Vagina (tissue), 2 donors: ENCODE results near the gene ANKS1B. TPM values are rescaled to one million over a fixed set of nuclear protein-coding genes. Genes with fewer than 3 reads are reported as not detected.

Source experiments
- DNase-seq, 2 donors: peaks; one replicate each; pipeline ENCODE4 v3.0.0-alpha.2; 2017; ENCODE audit errors: extremely low spot score in 2 of 2
- H3K27ac ChIP-seq: fragments of 200-600 bp; sonication (generic); one replicate; pipeline ENCODE4 v1.5.1; 2019
- H3K27me3 ChIP-seq: fragments of 200-600 bp; sonication (generic); one replicate; pipeline ENCODE4 v1.5.1; 2019
- H3K36me3 ChIP-seq, 2 donors: fragments of 200-600 bp; sonication (generic); one replicate each; pipeline ENCODE4 v1.5.1; 2017 to 2019
- H3K4me1 ChIP-seq: fragments of 200-600 bp; sonication (generic); one replicate; pipeline ENCODE4 v1.5.1; 2019
- H3K4me3 ChIP-seq, 2 donors: fragments of 200-600 bp; sonication (generic); 1 replicate in 1 of 2; 2 replicates in 1 of 2; pipeline ENCODE4 v1.5.1; 2016 to 2019
- H3K9me3 ChIP-seq: fragments of 200-600 bp; sonication (generic); one replicate; pipeline ENCODE4 v1.5.1; 2019
- CTCF ChIP-seq, 3 experiments: fragments of 450-650 bp in 2 of 3; fragments of 200-600 bp in 1 of 3; sonication (generic) in 1 of 3; IDR thresholded peaks; one replicate each; pipeline ENCODE4 v1.5.1; 2017 to 2019; ENCODE audit warnings: antibody characterized with exemption in 3 of 3, mild to moderate bottlenecking in 2 of 3, moderate library complexity in 2 of 3
- POLR2A ChIP-seq, 2 donors: fragments of 450-650 bp; IDR thresholded peaks; one replicate each; pipeline ENCODE4 v1.6.1; 2017; ENCODE audit warnings: antibody characterized with exemption in 2 of 2, mild to moderate bottlenecking in 2 of 2, moderate library complexity in 2 of 2
- POLR2AphosphoS5 ChIP-seq, 2 donors: sonication (generic); formaldehyde crosslinking; IDR thresholded peaks; one replicate each; pipeline ENCODE4 v1.9.0; 2017; ENCODE audit warnings: antibody characterized with exemption in 2 of 2, mild to moderate bottlenecking in 2 of 2, low read depth in 1 of 2; ENCODE audit not compliant: insufficient read depth in 1 of 2
- intact Hi-C: fragments of 100-400 bp; cut with DNase I; formaldehyde crosslinking; loops from one replicate; pipeline ENCODE4 v1.15.1; 2023
- total RNA-seq: library from RNA; depleted of rRNA; stranded (reverse); fragments of >200 nt; gene quantifications from one replicate; pipeline ENCODE4 v1.2.3, GENCODE V29; 2016

The ANKS1B gene
- total RNA-seq, 1 donor from 2014 or later, result 11.5 TPM

- DNase-seq, result no peak
- intact Hi-C loops, result no loop called here
- H3K36me3 ChIP-seq, result no peaks in the 10 kb centered on the region
- no peak overlapping the region for H3K27ac ChIP-seq
- no peak overlapping the region for H3K4me3 ChIP-seq
- H3K27me3 ChIP-seq, result no peaks in the 10 kb centered on the region
- TF ChIP-seq POLR2AphosphoS5 (IDR thresholded peaks at IDR 0.05; ENCODE audit: insufficient read depth in 1 of 2, low read depth in 1 of 2) (no peak), CTCF (IDR thresholded peaks at IDR 0.05) (no peak), POLR2A (IDR thresholded peaks at IDR 0.05) (no peak)
- H3K9me3 ChIP-seq, result no peaks in the 10 kb centered on the region
- no peaks in the 10 kb centered on the region for H3K4me1 ChIP-seq
Observed at GRCh38 chr12:98977186-98977585, 1007.5 kb downstream of the ANKS1B start.

DNA sequence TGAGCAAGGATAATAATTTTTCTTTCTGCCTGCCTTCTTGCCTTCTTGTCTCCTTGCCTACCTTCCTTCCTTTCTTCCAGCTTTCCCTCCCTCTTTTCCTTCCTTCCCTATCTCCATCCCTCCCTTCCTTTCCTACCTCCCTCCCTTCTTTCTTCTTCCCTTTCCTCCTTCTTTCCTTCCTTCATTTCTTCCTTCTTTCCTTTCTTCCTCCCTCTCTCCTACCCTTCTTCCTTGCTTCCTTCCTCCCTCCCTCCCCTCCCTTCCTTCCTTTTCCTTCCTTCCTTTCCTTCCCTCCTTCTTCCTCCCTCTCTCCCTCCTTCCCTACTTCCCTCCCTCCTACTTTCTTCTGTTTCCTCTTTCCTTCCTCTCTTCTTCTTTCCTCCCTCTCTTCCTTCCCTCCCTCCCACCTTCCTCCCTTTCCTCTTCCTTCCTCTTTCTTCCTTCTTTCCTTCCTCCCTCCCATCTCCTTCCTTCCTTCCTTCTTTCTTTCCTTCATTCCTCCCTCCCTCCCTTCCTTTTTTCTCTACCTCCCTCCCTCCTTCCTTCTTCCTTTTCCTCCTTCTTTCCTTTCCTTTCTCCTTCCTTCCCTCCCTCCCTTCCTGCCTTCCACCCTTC is 1009.9 kb downstream of the ANKS1B start:
- Histone ChIP-seq H3K27ac (no peak overlapping the region), H3K9me3 (no peaks in the 10 kb centered on the region), H3K36me3 (no peaks in the 10 kb centered on the region), H3K4me1 (no peaks in the 10 kb centered on the region), H3K4me3 (no peak overlapping the region), H3K27me3 (no peaks in the 10 kb centered on the region)
- TF ChIP-seq POLR2AphosphoS5 (IDR thresholded peaks at IDR 0.05; ENCODE audit: insufficient read depth in 1 of 2, low read depth in 1 of 2) (no peak), CTCF (IDR thresholded peaks at IDR 0.05) (no peak), POLR2A (IDR thresholded peaks at IDR 0.05) (no peak)
- no peak for DNase-seq
- intact Hi-C loops, result no loop called here

- no peaks in the 10 kb centered on the region for H3K36me3 ChIP-seq
- DNase-seq, result no peak
- peaks cover 6% of the 10 kb centered on the region for H3K4me1 ChIP-seq
- no peaks in the 10 kb centered on the region for H3K27me3 ChIP-seq
- TF ChIP-seq POLR2A (IDR thresholded peaks at IDR 0.05) (no peak), CTCF (IDR thresholded peaks at IDR 0.05) (no peak), POLR2AphosphoS5 (IDR thresholded peaks at IDR 0.05; ENCODE audit: insufficient read depth in 1 of 2, low read depth in 1 of 2) (no peak)
- intact Hi-C loops, result no loop called here
- H3K27ac ChIP-seq, result no peak overlapping the region
- no peak overlapping the region for H3K4me3 ChIP-seq
- no peaks in the 10 kb centered on the region for H3K9me3 ChIP-seq
Observed at GRCh38 chr12:98973395-98973794, 1011.3 kb downstream of the ANKS1B start.

DNA sequence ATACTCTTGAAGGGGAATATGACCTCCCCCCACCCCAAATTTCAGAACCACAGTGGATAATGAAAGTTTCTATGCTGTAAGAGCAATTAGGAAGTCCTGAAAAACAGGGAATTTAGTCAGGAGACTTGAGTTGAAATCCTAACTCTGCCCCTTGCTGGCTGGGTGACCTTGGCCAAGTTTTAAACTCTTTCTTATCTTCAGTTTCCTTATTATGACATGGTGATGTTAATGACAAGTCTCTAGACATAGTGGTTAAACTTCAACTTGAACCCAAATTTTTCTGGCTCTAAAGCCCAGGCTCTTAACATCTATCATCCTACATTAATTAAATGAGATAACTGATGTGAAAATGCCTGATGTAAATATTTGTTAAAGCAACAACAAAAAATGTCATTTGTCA is 1013.8 kb downstream of the ANKS1B start:
- TF ChIP-seq CTCF (IDR thresholded peaks at IDR 0.05) (no peak), POLR2AphosphoS5 (IDR thresholded peaks at IDR 0.05; ENCODE audit: insufficient read depth in 1 of 2, low read depth in 1 of 2) (no peak), POLR2A (IDR thresholded peaks at IDR 0.05) (no peak)
- no peak overlapping the region for H3K27ac ChIP-seq
- H3K4me1 ChIP-seq, result peaks cover 6% of the 10 kb centered on the region
- no peaks in the 10 kb centered on the region for H3K9me3 ChIP-seq
- H3K36me3 ChIP-seq, result no peaks in the 10 kb centered on the region
- intact Hi-C loops, result no loop called here
- H3K27me3 ChIP-seq, result no peaks in the 10 kb centered on the region
- no peak overlapping the region for H3K4me3 ChIP-seq
- no peak for DNase-seq

- intact Hi-C loops, result no loop called here
- no peaks in the 10 kb centered on the region for H3K36me3 ChIP-seq
- no peak overlapping the region for H3K27ac ChIP-seq
Observed at GRCh38 chr12:98970210-98970609, 1014.5 kb downstream of the ANKS1B start.

More at GRCh38 chr12:98970210-98970609, 1014.5 kb downstream of the ANKS1B start:
- no peak for DNase-seq
- no peak for TF ChIP-seq CTCF (IDR thresholded peaks at IDR 0.05)
- no peak for TF ChIP-seq POLR2A (IDR thresholded peaks at IDR 0.05)
- no peak for TF ChIP-seq POLR2AphosphoS5 (IDR thresholded peaks at IDR 0.05; ENCODE audit: insufficient read depth in 1 of 2, low read depth in 1 of 2)
- no peaks in the 10 kb centered on the region for H3K27me3 ChIP-seq
- H3K9me3 ChIP-seq, result no peaks in the 10 kb centered on the region
- no peak overlapping the region for H3K4me3 ChIP-seq
- H3K4me1 ChIP-seq, result peaks cover 6% of the 10 kb centered on the region
